B cell (primary cell): Measurements from ENCODE around the gene STK17B. TPM values are rescaled to one million over a fixed set of nuclear protein-coding genes. Genes with fewer than 3 reads are reported as not detected.

Source experiments
- ATAC-seq: fragments of 200-7000 bp; cut with Tn5 transposase; one replicate; pipeline ENCODE4 v1.10.0; 2021; ENCODE audit warnings: low read depth, mild to moderate bottlenecking, moderate number of reproducible peaks, moderate library complexity
- CTCF ChIA-PET: fragments of 350-600 bp; sonication (Branson Sonifier 250); formaldehyde crosslinking; loops from one replicate; lab custom pipeline; 2021; ENCODE audit warnings: antibody characterized with exemption, inconsistent platforms; lab: Charles Lee
- POLR2A ChIA-PET: fragments of 350-600 bp; sonication (Branson Sonifier 250); formaldehyde crosslinking; loops from one replicate; lab custom pipeline; 2021; ENCODE audit warnings: antibody characterized with exemption; lab: Charles Lee
- DNase-seq: peaks from one replicate; pipeline ENCODE4 v3.0.0; 2013
- H2AFZ ChIP-seq: 2 replicates; pipeline ENCODE4 v1.6.1; 2012; ENCODE audit warnings: mild to moderate bottlenecking, low read depth, low read length; ENCODE audit not compliant: insufficient read depth, poor library complexity, severe bottlenecking
- H3K27ac ChIP-seq, 2 donors: 1 replicate in 1 of 2; 2 replicates in 1 of 2; pipeline ENCODE4 v1.5.1; 2012 to 2013; ENCODE audit warnings: low read length in 2 of 2, mild to moderate bottlenecking in 2 of 2, moderate library complexity in 1 of 2
- H3K27me3 ChIP-seq, 4 experiments: fragments of 200-600 bp in 1 of 4; sonication (generic) in 1 of 4; replicated peaks in 1 of 4; 1 replicate in 2 of 4; 2 replicates in 2 of 4; pipeline versions ENCODE4 v1.6.1 to v1.7.0; 2013 to 2016; ENCODE audit warnings: low read length in 3 of 4, mild to moderate bottlenecking in 2 of 4, mixed read lengths in 1 of 4, moderate library complexity in 1 of 4; ENCODE audit not compliant: insufficient read depth in 4 of 4, control insufficient read depth in 3 of 4; ENCODE audit errors: control extremely low read depth in 1 of 4
- H3K36me3 ChIP-seq, 2 experiments: replicated peaks in 1 of 2; 1 replicate in 1 of 2; 2 replicates in 1 of 2; pipeline versions ENCODE4 v1.6.1 to v1.7.1; 2013; ENCODE audit warnings: low read length in 1 of 2; ENCODE audit not compliant: insufficient read depth in 2 of 2, control insufficient read depth in 1 of 2; ENCODE audit errors: control extremely low read depth in 1 of 2, extremely low read depth in 1 of 2
- H3K4me1 ChIP-seq, 2 donors: fragments of 200-600 bp in 1 of 2; sonication (generic) in 1 of 2; 1 replicate in 1 of 2; 2 replicates in 1 of 2; pipeline versions ENCODE4 v1.5.1 to v1.6.1; 2013 to 2017; ENCODE audit warnings: low read length in 2 of 2; ENCODE audit not compliant: control insufficient read depth in 2 of 2, insufficient read depth in 2 of 2
- H3K4me2 ChIP-seq: replicated peaks from 2 replicates; pipeline ENCODE3; 2012; ENCODE audit warnings: mild to moderate bottlenecking, low read depth, low read length; ENCODE audit not compliant: poor library complexity, severe bottlenecking
- H3K4me3 ChIP-seq, 5 experiments: fragments of 200-600 bp in 1 of 5; sonication (generic) in 1 of 5; 1 replicate in 3 of 5; 2 replicates in 2 of 5; pipeline versions ENCODE4 v1.5.1 to v1.7.0; 2011 to 2016; ENCODE audit warnings: low read length in 4 of 5, mild to moderate bottlenecking in 4 of 5, low read depth in 2 of 5, control low read depth in 1 of 5, moderate library complexity in 1 of 5; ENCODE audit not compliant: insufficient read depth in 1 of 5; ENCODE audit errors: control extremely low read depth in 1 of 5, extremely low read depth in 1 of 5
- H3K79me2 ChIP-seq: fragments of 200-600 bp; sonication (generic); one replicate; pipeline ENCODE4 v1.6.0; 2016; ENCODE audit warnings: low read length; ENCODE audit not compliant: control insufficient read depth, insufficient read depth
- H3K9ac ChIP-seq: fragments of 200-600 bp; sonication (generic); 2 replicates; pipeline ENCODE4 v1.6.1; 2017; ENCODE audit warnings: mild to moderate bottlenecking, low read length, moderate library complexity
- H3K9me3 ChIP-seq, 3 donors: one replicate each; pipeline versions ENCODE4 v1.6.1 to v1.7.1; 2013; ENCODE audit warnings: low read length in 2 of 3; ENCODE audit not compliant: control insufficient read depth in 2 of 3, insufficient read depth in 1 of 3; ENCODE audit errors: control extremely low read depth in 1 of 3
- H4K20me1 ChIP-seq: 2 replicates; pipeline ENCODE4 v1.6.0; 2012; ENCODE audit warnings: mild to moderate bottlenecking, low read length; ENCODE audit not compliant: insufficient read depth, control insufficient read depth, poor library complexity, severe bottlenecking
- H3K27ac Mint-ChIP-seq: one replicate; pipeline ENCODE4 v1.8.0; 2021; ENCODE audit warnings: mixed read lengths
- H3K27me3 Mint-ChIP-seq: one replicate; pipeline ENCODE4 v1.8.0; 2021; ENCODE audit warnings: mixed read lengths
- H3K4me1 Mint-ChIP-seq: one replicate; pipeline ENCODE4 v1.8.0; 2021; ENCODE audit warnings: mixed read lengths
- H3K4me3 Mint-ChIP-seq: one replicate; pipeline ENCODE4 v1.8.0; 2021; ENCODE audit warnings: mixed read lengths
- H3K9me3 Mint-ChIP-seq: one replicate; pipeline ENCODE4 v1.8.0; 2022; ENCODE audit warnings: mixed read lengths; ENCODE audit not compliant: insufficient read depth
- CTCF ChIP-seq: fragments of 200-600 bp; IDR thresholded peaks from one replicate; pipeline ENCODE4 v1.8.0; 2022; ENCODE audit warnings: antibody characterized with exemption, mild to moderate bottlenecking
- EZH2 ChIP-seq: IDR thresholded peaks from 2 replicates; pipeline ENCODE4 v1.6.1; 2012; ENCODE audit warnings: borderline replicate concordance, low read depth, mild to moderate bottlenecking, moderate library complexity, low read length; ENCODE audit not compliant: insufficient read depth, poor library complexity, severe bottlenecking
- WGBS: methylation state at CpG from one replicate; pipeline ENCODE4 v1.1.5; 2013; ENCODE audit warnings: missing lambda C conversion rate; ENCODE audit not compliant: insufficient coverage; 5-methylcytosine and 5-hydroxymethylcytosine counted together
- intact Hi-C: fragments of 100-400 bp; cut with micrococcal nuclease; formaldehyde crosslinking; loops from one replicate; pipeline ENCODE4 v1.10.0; 2022
- polyA plus RNA-seq: library from polyadenylated mRNA; depleted of rRNA; stranded (reverse); fragments of >200 nt; gene quantifications from 2 replicates; pipeline ENCODE4 v1.2.3, GENCODE V29; 2012
- total RNA-seq, 2 donors: library from RNA; stranded (reverse); fragments of 120-200 nt in 1 of 2; gene quantifications; 1 replicate in 1 of 2; 2 replicates in 1 of 2; pipeline versions ENCODE4 v1.2.3 to v1.2.4, GENCODE V29; 2013 to 2022

Gene STK17B
- total and polyA plus RNA-seq, 2 donors (not counting 1 experiment from before 2014, with no cell fraction given) = 120 to 249 TPM

GRCh38 chr2:196088203-196088602 lies 83.2 kb downstream of the STK17B start:
- Histone ChIP-seq H3K27me3 (no peaks in the 10 kb centered on the region), H4K20me1 (no peaks in the 10 kb centered on the region), H3K36me3 (no peaks in the 10 kb centered on the region), H3K9ac (no peak overlapping the region), H3K4me3 (no peak overlapping the region), H3K4me1 (peaks cover 0 to 2% of the 10 kb centered on the region in 2 donors), H2AFZ (no peak overlapping the region), H3K9me3 (peaks cover 0 to 17% (median 11%) of the 10 kb centered on the region in 3 donors), H3K4me2 (no peak overlapping the region), H3K27ac (no peak overlapping the region), H3K79me2 (no peaks in the 10 kb centered on the region)
- ChIA-PET CTCF (interaction anchor here (0.7 kb wide), 1 partner anchor 13 kb away, joined by 3 read pairs; no protein-coding TSS in a partner anchor), POLR2A (no interaction called here)
- no peak overlapping the region for H3K4me3 Mint-ChIP-seq
- H3K9me3 Mint-ChIP-seq = peaks cover 8% of the 10 kb centered on the region
- peaks cover 7% of the 10 kb centered on the region for H3K4me1 Mint-ChIP-seq
- H3K27ac Mint-ChIP-seq = no peak overlapping the region
- no CpG with 5 or more reads among the region's 2 CpGs for WGBS
- no peak for ATAC-seq
- TF ChIP-seq EZH2 (no peak), CTCF (no peak)
- intact Hi-C loops = no loop called here
- no peaks in the 10 kb centered on the region for H3K27me3 Mint-ChIP-seq
- no peak for DNase-seq

- H3K9me3 Mint-ChIP-seq = peaks cover 10% of the 10 kb centered on the region
- H3K79me2 ChIP-seq = no peaks in the 10 kb centered on the region
- DNase-seq = no peak
- H3K36me3 ChIP-seq = no peaks in the 10 kb centered on the region
- H3K4me1 Mint-ChIP-seq = peaks cover 7% of the 10 kb centered on the region
- intact Hi-C loops = no loop called here
- H3K4me2 ChIP-seq = no peak overlapping the region
- H3K27me3 ChIP-seq = no peaks in the 10 kb centered on the region
- POLR2A ChIA-PET = interaction anchor here (0.8 kb wide), 1 partner anchor 84 kb away, joined by 3 read pairs; the partner anchor contains the start of gene STK17B
- CTCF ChIA-PET = interaction anchor here (0.8 to 2.0 kb wide), 5 partner anchors 8 to 250 kb away, joined by 3 to 9 read pairs (median 4); no protein-coding TSS in a partner anchor
- 76% methylated on average over 4 of the region's 7 CpGs for WGBS
- peaks cover 0 to 19% (median 18%) of the 10 kb centered on the region in 3 donors for H3K9me3 ChIP-seq
- no peak overlapping the region for H3K4me3 Mint-ChIP-seq
- no peak overlapping the region for H3K27ac Mint-ChIP-seq
- no peak overlapping the region for H3K9ac ChIP-seq
- peaks cover 0 to 2% of the 10 kb centered on the region in 2 donors for H3K4me1 ChIP-seq
- no peaks in the 10 kb centered on the region for H3K27me3 Mint-ChIP-seq
- no peak overlapping the region for H3K4me3 ChIP-seq
- no peak for ATAC-seq
- no peak overlapping the region for H2AFZ ChIP-seq
- H3K27ac ChIP-seq = no peak overlapping the region
- TF ChIP-seq EZH2 = no peak
- TF ChIP-seq CTCF = no peak
- no peaks in the 10 kb centered on the region for H4K20me1 ChIP-seq
Measured at GRCh38 chr2:196086517-196087368, 84.6 kb downstream of the STK17B start.
